HG03039 (cell line): Measurements from ENCODE around the gene B9D1.
A peak's percentile ranks its signal among the peaks of the same experiment; 100 is the strongest.

Experiments
- ATAC-seq: cut with Tn5 transposase; IDR thresholded peaks from one replicate; pipeline ENCODE4 v1.9.1; 2021; ENCODE audit warnings: mild to moderate bottlenecking, moderate library complexity; ENCODE audit not compliant: unreplicated experiment

B9D1 gene

DNA sequence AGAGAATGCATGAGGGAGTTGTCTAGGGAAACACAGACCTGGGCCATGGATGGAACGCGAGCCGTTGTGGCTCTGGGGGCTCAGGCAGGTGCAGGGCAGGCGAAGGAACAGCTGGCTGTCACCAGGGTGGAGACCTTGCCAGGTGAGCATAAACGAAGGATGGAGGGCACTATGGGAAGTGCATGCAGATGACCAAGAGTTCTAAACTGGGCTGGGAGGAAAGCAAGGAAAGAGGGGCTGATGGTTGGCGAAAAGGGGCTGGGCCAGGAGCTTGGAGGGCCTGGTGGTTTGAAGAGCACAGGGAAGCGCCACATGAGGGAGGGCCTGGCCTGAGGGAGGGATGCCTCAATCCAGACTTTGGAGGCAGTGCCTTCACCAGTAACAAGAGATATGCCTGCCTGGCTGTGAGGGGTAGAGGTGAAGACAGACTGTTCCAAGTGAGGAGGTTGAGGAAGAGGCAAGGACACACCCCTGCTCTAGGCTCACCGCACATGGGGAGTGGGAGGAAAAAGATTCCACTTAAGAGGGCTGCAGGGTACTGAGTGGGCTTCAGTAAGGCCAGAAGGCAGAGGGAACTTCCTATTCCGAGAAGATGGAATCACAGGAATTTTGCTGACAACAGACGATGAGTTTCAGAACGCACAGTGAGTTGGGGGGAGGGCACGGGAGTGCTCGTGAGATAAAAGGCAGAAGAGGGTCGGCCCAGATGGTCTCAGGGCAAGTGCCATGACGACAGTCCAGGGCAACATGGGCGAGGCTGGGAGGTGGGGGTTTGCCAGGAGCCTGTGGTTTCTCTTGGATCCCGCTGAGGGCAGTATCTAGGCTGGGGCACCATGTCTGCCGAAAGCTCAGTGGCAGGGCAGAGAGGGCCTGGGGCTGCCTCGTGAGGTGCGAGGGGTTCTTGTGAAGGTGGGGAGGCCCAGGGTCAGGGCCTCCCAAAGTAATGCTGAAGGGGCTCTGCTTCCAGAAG is 20.6 kb downstream of the B9D1 start:
- no peak for ATAC-seq

DNA sequence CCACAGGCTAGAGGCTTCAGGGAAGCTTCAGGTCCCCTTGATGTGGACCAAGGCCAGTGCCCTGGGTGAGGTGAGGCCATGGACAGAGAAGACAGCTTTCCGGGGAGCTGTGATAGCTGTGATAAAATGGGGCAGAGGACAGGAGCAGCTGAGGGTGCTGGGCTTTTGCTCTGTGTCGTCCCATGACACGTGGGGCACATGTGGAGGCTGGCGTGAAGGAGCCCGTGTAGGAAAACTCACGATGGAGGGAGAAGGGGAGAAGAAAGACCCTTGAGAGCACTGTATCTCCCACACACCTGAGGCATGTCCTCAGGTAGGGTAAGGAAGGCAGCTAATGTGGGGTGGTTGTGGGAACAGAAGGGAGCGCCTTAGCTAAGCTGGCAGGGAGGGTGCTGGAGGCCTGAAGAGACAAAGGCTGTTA is 21.3 kb downstream of the B9D1 start:
- ATAC-seq, result no peak

DNA sequence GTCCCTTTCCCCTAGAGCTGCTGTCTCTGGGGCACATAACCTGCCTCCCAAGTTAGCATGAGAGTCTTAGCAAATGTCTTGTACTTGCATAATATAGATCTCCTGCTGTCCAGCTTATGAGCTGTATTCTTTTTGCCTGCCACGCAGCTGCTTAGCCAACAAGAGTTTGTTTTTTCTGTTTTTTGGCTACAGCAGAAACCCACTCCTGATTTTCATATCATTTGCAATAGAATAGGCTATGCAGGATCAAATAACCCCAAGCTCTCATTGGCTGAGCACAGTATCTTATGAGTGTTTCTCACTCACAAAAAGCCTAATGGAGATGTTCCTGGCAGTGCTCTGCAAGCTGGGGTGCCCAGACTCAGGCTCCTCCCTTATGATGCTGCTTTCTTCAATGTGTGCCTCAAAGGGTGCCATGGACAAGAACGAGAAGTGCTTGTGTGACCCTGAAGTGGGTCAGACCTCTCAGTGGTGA is 23.1 kb downstream of the B9D1 start:
- ATAC-seq, result no peak

DNA sequence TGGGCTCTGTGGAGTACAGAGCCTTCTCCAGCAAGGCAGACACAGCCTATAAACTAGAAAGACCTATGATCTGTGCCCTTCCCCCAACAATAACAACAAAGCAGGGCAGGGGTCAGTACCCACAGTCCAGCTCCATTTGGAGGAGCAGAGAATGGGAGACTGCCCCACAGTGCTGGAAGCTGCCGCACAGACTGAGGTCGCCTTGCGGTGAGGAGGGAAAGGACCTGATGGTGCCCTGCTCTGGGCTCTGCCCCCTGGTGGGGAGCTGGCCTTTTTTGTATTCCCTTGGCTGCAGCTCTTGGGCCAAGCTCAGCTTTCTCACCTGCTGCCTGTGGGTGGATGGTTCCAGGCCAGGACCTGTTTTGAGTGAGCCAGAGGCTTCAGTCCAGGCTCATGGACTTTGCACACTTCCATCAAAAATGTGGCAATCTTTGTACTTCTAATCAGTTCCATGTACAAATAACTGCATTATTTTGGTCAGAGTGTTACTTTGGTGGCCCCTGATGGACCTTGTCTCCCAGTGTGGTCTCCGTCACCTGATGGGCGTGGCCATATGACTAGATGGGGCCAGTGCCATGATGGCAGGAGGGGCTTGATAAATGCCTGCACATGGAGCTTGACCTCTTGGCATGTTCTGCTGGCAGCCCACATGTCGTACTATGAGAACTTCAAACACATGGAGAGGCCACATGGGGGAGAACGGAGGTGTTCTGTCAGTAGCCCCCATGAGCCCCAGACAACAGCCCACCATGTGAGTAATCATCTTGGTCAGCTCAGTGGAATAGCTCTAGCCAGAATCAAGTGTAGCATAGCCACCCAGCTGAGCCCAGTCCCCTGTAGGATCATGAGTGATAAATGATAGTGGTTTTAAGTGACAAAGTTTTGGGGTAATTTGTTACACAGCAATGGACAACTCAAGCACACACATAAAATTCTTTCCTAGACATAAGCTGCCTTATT is 24.2 kb downstream of the B9D1 start:
- ATAC-seq, result peak; percentile 57

DNA sequence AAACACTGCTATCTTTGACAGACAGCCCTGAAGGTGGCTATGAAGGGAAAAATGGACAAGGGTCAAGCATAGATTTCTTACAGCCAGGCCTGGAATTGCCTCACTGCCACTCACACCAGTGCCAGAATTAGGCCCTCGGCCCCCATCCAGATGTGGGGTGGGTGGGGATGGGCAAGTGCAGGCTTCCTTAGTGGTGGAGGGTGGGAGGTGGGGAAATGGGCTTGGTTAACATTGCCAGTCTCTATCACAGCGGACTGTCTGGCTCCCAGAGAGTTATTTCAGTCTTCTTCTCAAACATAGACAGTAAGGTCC is 24.9 kb downstream of the B9D1 start:
- ATAC-seq, result no peak

DNA sequence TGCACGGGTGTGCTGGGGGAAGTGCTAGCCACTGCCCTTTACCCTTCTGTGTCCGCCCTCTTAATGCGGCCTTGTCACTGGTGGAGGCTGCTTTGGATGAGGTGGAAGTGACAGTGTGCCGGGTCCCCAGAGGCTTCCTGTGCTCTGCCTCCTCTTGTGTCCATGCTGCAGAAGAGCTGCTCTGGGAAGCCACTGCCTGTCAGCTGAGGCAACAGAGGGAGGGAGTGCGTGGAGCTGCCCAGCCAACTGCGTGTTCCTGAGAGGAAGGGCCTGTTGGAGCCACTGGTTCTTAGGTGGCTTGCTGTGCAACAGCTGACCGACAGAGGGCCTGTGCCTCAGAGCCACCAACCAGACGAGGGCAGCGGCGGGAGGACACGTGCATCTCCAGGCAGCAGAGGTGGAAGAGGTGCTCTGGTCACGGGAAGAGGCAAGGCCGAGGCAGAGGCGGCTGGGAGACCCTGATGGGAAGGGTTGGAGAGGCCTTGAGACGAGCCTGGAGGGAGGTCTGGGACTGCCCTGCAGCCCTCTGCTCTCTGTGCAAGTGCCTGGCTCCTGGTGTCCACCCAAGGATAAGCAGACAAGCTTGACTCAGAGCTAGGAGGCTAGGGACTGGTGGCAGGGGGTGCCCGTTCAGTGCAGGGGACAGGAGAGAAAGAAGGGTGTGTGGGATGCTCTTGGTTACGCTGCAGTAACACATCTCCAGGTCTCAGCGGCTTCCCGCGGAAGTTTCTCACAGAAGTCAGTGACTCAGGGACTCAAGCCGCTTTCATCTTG is 25.4 kb downstream of the B9D1 start:
- ATAC-seq, result no peak

DNA sequence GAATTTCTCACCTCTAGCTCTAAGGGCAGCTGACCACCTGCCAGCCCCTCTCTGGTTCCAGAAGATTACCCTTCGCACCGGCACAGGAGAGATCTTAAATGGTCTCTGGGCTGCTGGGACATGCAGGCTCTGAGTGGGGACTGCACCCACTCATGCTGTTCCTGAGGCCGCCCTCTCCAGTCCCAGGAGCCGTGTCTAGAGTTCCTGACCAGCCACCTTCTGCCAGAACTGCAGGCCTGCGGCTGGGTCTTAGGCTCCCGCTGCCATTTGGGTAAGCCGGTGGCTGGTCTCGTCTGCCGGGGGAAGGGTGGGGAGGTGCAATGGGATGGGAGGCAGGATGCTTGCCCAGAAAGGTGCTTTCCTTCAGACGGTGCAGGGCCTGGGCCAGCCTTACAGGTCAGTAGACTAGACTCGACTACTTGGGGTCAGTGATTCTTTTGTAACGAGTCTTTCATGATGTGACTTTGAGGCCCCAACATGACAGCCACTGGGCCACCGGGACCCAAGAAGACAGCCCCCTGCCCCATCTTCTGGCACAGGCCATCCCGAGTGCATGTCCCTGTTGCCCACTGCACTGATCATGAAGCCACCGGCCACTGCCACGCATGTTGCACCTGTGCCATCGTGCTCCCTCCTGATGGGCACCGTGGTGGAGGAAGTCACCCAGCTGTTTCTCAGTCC is 26.4 kb downstream of the B9D1 start:
- no peak for ATAC-seq

DNA sequence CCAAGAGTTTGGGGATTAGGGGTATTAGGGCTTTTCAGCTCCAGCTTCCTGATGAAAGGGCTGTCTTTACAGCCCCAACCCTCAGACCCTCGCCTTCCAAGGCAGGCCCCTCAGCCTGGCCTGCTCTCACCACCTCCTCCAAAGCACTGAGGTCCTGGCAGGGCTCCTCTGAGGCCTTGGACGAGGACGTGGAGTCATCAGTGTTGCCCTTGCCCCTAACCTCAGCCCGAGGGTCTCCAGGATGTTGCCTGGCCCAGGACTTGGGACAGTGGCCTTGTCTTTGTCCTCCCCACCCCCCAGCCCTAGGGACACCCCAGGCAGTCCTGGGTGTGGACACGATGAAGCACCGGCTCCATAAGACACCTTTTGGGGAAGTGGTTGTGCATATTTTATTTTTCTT is 28.2 kb downstream of the B9D1 start:
- no peak for ATAC-seq

DNA sequence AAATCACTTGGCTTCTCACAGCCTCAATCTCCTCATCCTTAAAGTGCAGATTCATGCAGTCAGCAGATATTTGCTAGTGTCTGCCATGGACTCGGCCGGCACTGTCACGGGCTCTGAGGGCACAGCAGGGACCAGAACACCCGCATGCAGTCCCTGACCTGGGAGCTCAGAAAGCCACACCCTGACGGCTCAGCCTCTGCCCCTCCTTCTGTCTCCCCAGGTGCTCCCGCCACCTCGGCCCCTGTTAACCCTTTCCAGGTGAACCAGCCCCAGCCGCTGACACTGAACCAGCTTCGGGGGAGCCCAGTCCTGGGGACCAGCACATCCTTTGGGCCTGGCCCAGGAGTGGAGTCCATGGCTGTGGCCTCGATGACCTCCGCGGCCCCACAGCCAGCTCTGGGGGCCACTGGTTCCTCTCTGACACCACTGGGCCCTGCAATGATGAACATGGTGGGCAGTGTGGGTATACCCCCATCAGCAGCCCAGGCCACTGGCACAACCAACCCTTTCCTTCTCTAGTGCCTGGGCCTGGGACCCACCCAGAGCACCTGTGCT is 28.7 kb downstream of the B9D1 start:
- no peak for ATAC-seq

DNA sequence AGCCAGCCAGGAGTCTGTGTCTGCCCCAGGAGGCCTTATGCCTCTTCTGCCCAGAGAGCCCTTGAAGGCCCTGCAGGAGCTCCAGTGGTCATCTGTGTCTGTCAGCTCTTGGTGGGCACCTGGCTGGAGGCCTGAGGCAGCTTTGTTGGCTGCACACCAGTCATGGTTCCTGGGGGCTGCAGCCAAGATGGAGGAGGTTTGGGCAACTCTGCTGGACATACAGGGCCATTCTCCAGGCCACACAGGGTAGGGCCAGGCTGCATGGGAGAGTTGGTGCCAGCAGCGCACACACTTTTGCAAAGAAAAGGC is 29.4 kb downstream of the B9D1 start:
- ATAC-seq, result no peak

DNA sequence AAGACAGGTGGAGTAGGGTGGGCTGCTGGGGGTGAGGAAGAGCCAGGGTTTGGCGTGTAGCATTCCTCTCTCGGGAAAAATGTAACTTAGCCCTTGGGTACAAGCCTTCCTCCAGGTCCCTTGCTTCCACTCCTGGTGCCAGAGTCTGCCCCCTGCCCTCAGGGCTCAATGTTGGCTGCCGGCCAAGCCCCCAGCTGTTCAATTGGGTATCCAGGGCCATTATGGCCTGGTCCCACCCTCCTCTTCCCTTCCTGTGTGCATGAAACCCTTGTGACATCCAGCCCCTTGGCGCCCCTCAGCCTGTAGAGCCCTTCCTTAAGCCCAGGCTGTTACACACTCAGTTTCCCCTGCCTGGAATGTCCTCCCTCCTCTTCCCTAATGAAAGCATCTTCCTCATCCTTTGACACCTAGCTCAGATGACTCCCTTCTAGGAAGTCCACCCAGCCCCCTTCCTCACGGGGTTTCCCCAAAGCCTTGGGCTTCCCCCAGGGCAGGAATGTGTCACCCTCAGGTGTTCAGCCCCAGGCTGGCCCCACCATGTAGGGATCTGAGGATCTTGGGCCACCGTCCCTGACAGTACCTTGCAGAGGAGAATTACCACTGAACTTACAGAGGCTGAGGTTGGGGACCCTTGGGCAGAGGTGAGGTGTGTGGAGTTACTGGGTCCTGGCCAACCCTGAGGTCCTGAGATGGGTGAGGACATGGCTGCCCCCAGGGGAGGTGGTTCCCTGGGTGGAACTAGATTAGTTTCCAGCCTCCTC is 30.0 kb downstream of the B9D1 start:
- ATAC-seq, result no peak

DNA sequence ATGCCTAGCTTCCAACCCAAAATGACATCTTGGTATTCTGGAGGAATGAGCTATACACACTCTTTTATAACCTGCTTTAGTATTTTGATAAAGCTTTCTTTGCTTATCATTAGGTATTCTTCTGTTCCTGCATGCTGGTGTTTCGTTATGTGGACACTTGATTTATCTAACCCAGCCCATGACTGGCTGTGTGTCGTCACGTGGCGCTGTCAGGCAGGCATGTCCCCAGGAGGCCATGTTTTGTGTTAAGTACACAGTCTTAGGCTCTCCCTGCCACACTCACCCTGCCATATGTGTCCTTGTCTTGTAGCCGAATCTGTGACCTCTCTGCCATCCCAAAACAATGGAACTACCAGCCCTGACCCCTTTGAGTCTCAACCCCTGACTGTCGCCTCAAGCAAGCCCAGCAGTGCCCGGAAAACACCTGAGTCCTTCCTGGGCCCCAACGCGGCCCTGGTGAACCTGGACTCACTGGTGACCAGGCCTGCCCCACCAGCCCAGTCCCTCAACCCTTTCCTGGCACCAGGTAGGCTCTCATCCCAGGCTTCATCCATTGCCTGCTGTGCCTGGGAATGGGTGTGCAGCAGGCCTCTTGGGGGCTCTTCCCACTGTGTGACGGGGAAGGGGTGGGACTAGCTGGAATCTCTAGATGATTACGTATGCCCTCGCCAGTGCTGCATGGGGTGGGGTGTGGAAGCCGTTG is 30.8 kb downstream of the B9D1 start:
- no peak for ATAC-seq

DNA sequence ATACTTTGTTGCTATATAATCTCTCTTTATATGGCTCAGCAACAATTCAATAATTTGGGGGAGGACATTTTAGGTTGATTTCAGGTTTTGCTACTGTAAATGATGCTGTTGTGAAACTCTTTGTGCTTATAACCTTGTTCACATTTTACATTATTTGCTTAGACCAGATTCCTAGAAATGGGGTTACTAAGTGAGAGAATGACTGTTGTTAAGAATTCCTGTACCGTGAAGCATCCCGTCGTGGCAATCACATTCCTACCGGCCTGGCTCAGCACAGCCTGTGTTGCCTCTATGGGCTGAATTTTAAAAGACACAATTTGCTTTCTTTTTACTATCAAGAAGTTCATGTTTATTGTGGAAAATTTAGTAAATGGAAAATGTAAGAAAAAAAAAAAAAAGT is 31.4 kb downstream of the B9D1 start:
- ATAC-seq, result no peak

DNA sequence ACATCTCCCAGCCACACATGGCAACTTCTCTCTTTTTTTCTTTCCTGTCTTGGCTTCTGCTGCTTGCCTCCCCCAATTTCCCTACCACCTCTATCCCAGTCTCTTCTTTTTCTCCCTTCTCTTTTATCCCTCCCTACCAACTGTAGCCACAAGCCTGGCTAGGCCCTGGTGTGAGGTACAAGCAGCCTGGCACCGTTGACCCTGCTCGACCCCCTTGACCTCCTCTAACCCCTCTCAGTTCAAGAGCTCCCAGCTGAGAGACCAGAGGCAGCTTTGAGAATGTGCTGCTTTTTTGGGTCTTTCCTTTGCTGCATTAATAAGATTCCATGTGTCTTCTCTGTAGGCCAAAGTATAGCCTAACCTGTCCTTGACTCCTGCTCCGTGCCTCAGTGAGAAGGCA is 32.3 kb downstream of the B9D1 start:
- ATAC-seq, result no peak

DNA sequence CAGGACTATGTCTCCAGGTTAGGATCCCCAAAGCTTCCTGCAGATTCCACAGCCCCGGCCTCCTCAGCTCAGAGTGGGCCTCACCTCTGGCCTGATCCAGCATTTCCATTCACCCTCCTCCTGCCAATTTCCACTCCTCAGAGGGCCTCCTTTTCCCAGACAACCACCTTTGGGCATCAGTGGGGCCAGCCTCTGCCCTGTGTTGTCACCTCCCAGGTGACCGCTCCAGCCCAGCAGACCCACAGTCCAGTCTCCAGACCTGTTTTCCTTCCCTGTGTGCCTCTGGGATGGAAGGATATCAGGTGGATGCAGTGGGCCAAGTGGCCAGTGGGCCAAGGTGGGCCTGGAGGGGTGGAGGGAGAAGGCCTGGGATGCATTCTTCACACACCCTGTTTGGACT is 32.7 kb downstream of the B9D1 start:
- no peak for ATAC-seq

DNA sequence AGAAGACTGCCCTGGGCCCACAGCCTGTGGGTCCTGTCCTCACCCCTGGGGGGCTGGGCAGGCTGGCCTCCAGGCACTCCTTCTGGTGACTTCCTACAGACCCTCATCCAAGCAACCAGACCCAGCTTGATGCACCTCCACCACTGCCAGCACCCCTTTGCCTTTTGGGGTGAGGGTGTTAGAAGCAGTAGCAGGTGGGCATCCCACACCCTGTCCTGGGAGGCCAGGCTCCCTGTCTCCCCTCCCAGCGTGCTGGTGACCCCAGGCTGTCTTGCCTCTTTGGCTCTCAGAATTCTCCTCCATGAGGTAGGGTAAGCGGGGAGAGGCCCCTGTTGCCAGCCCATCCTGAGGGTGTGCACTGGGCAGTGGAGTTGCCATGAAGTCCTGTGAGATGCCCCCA is 33.4 kb downstream of the B9D1 start:
- ATAC-seq, result no peak

DNA sequence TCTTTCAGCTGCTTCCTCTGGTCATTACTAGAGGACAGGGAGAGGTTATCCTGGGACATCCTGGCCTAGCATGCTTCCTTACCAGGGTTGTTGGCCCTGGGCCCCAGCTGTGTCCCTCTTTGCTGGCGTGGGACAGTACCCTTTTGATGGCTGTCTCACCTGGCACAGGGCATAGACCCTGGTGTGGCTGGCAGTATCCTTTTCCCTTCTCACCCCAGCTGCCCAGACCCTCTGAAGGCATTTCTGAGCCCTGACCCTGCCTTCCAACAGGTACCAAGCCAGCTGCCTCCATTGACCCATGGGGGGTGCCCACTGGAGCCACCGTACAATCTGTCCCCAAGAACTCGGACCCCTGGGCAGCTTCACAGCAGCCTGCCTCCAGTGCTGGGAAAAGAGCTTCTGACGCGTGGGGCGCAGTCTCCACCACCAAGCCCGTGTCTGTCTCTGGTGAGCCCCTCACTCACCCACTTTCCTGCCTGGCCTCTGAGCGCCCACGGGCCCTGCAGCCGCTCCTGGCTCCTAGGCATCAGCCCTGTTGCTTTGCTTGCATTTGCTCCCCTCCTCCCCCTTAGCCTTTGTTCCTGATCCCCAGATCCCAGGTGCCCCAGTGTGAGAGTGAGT is 34.0 kb downstream of the B9D1 start:
- ATAC-seq, result no peak

DNA sequence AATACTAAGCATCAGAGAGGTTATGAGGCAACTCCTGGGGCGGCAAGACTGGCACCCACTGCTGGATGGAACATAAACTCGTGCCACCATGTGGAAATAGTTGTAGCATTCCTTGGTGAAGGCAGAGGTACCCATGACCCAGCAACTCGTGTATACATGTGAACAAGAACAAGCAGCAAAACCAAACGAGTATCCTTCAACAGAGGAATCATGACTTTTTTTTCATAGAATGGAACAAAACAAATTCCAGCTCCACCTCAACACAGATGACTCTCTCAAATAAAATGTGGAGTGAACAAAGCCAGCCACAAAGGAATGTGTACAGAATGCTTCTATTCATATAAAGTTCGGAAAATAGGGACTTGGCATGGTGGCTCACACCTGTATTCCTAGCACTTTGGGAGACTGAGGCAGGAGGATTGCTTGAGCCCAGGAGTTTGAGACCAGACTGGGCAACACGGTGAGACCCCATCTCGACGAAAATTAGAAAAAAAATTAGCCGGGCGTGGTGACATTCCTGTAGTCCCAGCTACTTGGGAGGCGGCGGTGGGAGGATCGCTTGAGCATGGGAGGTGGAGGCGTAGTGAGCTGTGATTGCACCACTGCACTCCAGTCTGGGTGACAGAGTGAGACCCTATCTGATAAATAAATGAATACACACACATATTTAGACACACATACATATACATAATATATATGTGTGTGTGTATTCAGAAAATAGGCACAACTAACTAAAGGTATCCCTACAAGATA is 35.3 kb downstream of the B9D1 start:
- no peak for ATAC-seq
